Gastrocnemius medialis (tissue), 4 donors: ENCODE data around the gene HOXB8. TPM values are rescaled to one million over a fixed set of nuclear protein-coding genes. Genes with fewer than 3 reads are reported as not detected.

Experiments used
- ATAC-seq, 2 donors: fragments of 150-250 bp; one replicate each; pipeline ENCODE4 v1.9.1; 2016
- DNase-seq, 2 donors: peaks; one replicate each; pipeline ENCODE4 v3.0.0-alpha.2; 2019
- H3K27ac ChIP-seq, 4 donors: fragments of 200-600 bp; sonication (generic); 1 replicate in 1 of 4; 2 replicates in 3 of 4; pipeline ENCODE4 v1.5.1; 2016 to 2018; ENCODE audit warnings: mild to moderate bottlenecking in 2 of 4, moderate library complexity in 1 of 4
- H3K27me3 ChIP-seq, 3 donors: fragments of 200-600 bp; sonication (generic) in 2 of 3; 1 replicate in 1 of 3; 2 replicates in 2 of 3; pipeline versions ENCODE4 v1.5.1 to v1.6.0; 2016 to 2019; ENCODE audit warnings: mild to moderate bottlenecking in 1 of 3, moderate library complexity in 1 of 3
- H3K36me3 ChIP-seq, 2 donors: fragments of 200-600 bp; sonication (generic) in 1 of 2; one replicate each; pipeline ENCODE4 v1.5.1; 2017 to 2018
- H3K4me1 ChIP-seq, 2 donors: fragments of 200-600 bp; sonication (generic) in 1 of 2; one replicate each; pipeline ENCODE4 v1.5.1; 2016 to 2017; ENCODE audit warnings: mild to moderate bottlenecking in 2 of 2
- H3K4me3 ChIP-seq, 4 donors: fragments of 200-600 bp; sonication (generic) in 3 of 4; 1 replicate in 1 of 4; 2 replicates in 3 of 4; pipeline ENCODE4 v1.5.1; 2016 to 2019; ENCODE audit warnings: mild to moderate bottlenecking in 2 of 4
- H3K9me3 ChIP-seq, 3 donors: fragments of 200-600 bp; sonication (generic) in 2 of 3; 1 replicate in 1 of 3; 2 replicates in 2 of 3; pipeline ENCODE4 v1.5.1; 2016 to 2019
- POLR2A ChIP-seq, 2 donors: fragments of 450-650 bp; IDR thresholded peaks; one replicate each; pipeline ENCODE4 v1.6.1; 2017; ENCODE audit warnings: antibody characterized with exemption in 2 of 2, mild to moderate bottlenecking in 2 of 2, moderate library complexity in 2 of 2
- in situ Hi-C, 4 donors: fragments of 200-750 bp; cut with MboI; loops; one replicate each; pipeline versions ENCODE4 v1.15.0 to v1.8.0; 2017; ENCODE audit warnings: low sequenced_read_pairs in 4 of 4
- intact Hi-C: fragments of 100-400 bp; cut with DNase I; formaldehyde crosslinking; loops from one replicate; pipeline ENCODE4 v1.15.1; 2023; ENCODE audit warnings: low total_unique reads
- total RNA-seq, 4 donors: library from RNA; depleted of rRNA; stranded (reverse); fragments of >200 nt; gene quantifications; one replicate each; pipeline versions ENCODE4 v1.1.0 to v1.2.3, GENCODE V29; 2016
- TF ChIP-seq, protein P1 (sequence below), 5 experiments: fragments of 450-650 bp in 3 of 5; fragments of 200-600 bp in 2 of 5; sonication (generic) in 2 of 5; IDR thresholded peaks in 4 of 5; conservative IDR thresholded peaks in 1 of 5; 1 replicate in 4 of 5; 2 replicates in 1 of 5; pipeline ENCODE4 v1.5.1; 2016 to 2019; ENCODE audit warnings: antibody characterized with exemption in 5 of 5, mild to moderate bottlenecking in 3 of 5, moderate library complexity in 3 of 5

HOXB8 gene
- total RNA-seq, 4 donors from 2014 or later: 0.27 TPM; not detected in 3

DNA sequence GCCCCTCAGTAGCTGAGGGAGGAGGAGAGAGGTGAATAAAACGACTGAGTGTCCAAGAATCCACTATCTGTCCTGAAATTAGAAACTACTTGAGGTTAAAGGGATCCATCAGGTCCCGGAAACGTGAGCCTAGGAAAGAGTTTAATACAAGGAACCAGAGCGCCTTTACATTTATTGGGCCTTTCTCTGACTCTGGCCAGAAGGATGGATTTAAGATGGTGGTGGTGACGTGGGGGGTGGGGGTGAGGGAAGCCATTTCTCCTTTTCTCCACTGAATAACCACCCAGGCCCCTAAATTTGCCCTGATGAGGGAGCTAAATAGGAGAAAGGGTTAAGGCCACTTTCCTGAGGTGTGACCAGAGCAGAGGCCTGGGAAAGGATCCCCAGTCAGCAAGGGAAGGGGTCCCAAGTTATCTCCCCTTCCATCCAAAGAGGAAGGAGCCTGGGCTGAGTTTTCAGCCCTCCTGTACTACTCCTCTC lies 12.1 kb upstream of the HOXB8 start:
- no peaks in the 10 kb centered on the region for H3K36me3 ChIP-seq
- no peaks in the 10 kb centered on the region for H3K9me3 ChIP-seq
- no peak for DNase-seq
- H3K27ac ChIP-seq: no peak overlapping the region
- no peak for ATAC-seq
- H3K4me3 ChIP-seq: no peak overlapping the region
- in situ Hi-C loops: loop anchor here in 1 of 4 donors (10.0 to 25.0 kb wide), 2 partner anchors 110 to 322 kb away; partner anchors contain the start of gene HOXB13
- TF ChIP-seq, protein P1, sequence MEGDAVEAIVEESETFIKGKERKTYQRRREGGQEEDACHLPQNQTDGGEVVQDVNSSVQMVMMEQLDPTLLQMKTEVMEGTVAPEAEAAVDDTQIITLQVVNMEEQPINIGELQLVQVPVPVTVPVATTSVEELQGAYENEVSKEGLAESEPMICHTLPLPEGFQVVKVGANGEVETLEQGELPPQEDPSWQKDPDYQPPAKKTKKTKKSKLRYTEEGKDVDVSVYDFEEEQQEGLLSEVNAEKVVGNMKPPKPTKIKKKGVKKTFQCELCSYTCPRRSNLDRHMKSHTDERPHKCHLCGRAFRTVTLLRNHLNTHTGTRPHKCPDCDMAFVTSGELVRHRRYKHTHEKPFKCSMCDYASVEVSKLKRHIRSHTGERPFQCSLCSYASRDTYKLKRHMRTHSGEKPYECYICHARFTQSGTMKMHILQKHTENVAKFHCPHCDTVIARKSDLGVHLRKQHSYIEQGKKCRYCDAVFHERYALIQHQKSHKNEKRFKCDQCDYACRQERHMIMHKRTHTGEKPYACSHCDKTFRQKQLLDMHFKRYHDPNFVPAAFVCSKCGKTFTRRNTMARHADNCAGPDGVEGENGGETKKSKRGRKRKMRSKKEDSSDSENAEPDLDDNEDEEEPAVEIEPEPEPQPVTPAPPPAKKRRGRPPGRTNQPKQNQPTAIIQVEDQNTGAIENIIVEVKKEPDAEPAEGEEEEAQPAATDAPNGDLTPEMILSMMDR (IDR thresholded peaks at IDR 0.05 in 4 of 5, conservative IDR thresholded peaks at IDR 0.05 in 1 of 5): no peak
- TF ChIP-seq POLR2A (IDR thresholded peaks at IDR 0.05): no peak
- H3K27me3 ChIP-seq: peaks cover 94 to 100% (median 98%) of the 10 kb centered on the region in 3 donors
- peaks cover 13 to 26% of the 10 kb centered on the region in 2 donors for H3K4me1 ChIP-seq
- intact Hi-C loops: no loop called here

DNA sequence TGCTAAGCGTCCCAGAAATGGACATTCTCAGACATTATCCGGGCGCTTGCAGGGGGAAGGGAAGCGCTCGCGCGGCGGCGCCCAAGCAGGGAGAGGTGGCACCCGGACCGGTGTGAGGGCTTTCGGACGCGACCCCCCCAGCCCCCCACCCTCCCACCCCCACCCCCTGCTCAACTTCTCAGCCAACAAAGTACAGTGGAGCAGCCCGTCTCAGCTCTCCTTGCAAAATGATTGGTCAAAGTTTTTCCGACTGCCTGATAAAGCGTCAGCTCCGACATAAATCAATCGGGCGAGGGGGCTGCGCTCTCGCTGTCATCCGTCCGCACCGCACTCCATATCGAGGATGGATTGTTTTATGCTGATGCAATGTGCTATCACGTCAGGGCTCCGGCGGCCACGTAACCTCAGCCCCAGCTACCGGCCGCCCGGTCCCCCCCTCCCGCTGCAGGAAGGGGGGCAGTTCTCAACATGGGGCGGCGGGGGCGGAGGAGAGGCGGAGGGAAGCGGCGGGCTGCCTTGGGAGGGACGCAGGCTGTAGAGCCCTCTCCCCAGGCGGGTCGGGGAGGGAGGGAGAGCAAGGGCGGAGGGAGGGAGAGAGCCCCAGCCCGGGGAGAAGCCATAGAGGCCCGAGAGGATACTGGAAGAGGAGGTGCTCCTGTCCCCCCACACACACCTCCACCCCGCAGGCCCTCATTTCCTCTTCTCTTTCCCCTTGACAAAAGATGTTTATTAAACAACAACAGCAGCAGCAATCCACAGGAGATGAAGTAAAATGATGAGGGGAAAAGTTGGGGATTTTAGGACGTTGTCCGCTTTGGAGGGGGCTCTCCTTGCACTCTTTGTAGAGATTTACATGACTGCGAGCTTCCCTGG lies 11.4 kb upstream of the HOXB8 start, which contains the start of gene HOXB9:
TSS of gene HOXB9 (minus strand) at position 114 of the 873 bp plus-strand sequence. CDS start at position 25, 89 bp downstream.
- Histone ChIP-seq H3K27me3 (peaks cover 94 to 100% (median 98%) of the 10 kb centered on the region in 3 donors), H3K4me1 (peaks cover 13 to 26% of the 10 kb centered on the region in 2 donors), H3K9me3 (no peaks in the 10 kb centered on the region), H3K36me3 (no peaks in the 10 kb centered on the region), H3K27ac (no peak within 1 kb of the TSS), H3K4me3 (peak within 1 kb of the TSS; percentile 39 to 53 (median 48))
- TF ChIP-seq, protein P1 (IDR thresholded peaks at IDR 0.05 in 4 of 5, conservative IDR thresholded peaks at IDR 0.05 in 1 of 5): no peak
- TF ChIP-seq POLR2A (IDR thresholded peaks at IDR 0.05): no peak
- DNase-seq (no peak), ATAC-seq (no peak)
- in situ Hi-C loops: loop anchor here in 1 of 4 donors (10.0 to 25.0 kb wide), 2 partner anchors 111 to 322 kb away; partner anchors contain the start of gene HOXB13
- intact Hi-C loops: no loop called here

DNA sequence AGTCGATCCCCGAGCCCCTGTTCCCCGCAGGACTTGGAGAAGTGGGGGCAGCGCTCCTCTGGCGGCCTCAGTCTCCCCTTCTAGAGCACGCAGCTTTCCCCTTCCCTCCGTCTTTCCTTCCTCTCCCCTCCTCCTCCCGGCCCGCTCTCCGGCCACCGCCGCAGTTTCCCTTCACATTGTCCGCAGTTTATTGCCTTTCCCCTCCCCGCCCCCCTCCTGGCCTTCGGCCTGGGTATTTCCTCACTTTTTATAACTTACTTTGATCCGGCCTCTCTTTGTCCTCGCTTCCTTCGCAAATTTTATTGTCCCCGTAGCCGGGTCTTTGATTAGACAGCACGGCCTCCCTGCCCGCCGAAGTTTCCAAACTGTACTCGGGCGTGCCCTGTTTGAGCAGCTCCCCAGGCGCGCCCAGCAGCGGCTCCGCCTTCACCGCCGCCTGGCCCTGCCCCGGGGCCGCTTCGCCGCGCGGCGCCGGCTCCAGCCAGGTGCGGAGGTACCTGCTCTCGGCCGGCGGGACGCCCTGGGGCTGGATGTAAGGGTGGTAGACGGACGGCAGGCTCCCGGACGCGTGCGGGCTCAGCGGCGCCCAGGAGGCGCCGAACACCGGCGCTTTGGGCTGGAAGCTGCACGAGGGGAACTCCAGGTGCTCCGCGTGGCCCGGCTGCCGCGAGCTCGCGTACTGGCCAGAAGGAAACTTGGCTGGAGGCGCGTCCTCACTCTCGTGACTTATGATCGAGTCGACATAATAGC lies 10.6 kb upstream of the HOXB8 start:
- Histone ChIP-seq H3K36me3 (no peaks in the 10 kb centered on the region), H3K4me3 (peak overlapping the region; percentile 39 to 53 (median 48)), H3K27me3 (peaks cover 94 to 100% (median 98%) of the 10 kb centered on the region in 3 donors), H3K27ac (no peak overlapping the region), H3K9me3 (no peaks in the 10 kb centered on the region), H3K4me1 (peaks cover 13 to 26% of the 10 kb centered on the region in 2 donors)
- DNase-seq (no peak), ATAC-seq (peak in 1 of 2 donors; percentile 30)
- intact Hi-C loops: no loop called here
- no peak for TF ChIP-seq POLR2A (IDR thresholded peaks at IDR 0.05)
- TF ChIP-seq, protein P1 (IDR thresholded peaks at IDR 0.05 in 4 of 5, conservative IDR thresholded peaks at IDR 0.05 in 1 of 5): no peak
- in situ Hi-C loops: loop anchor here in 1 of 4 donors (10.0 to 25.0 kb wide), 2 partner anchors 112 to 321 kb away; partner anchors contain the start of gene HOXB13
